ENCODE results near the gene WDFY3.

WDFY3 gene

DNA sequence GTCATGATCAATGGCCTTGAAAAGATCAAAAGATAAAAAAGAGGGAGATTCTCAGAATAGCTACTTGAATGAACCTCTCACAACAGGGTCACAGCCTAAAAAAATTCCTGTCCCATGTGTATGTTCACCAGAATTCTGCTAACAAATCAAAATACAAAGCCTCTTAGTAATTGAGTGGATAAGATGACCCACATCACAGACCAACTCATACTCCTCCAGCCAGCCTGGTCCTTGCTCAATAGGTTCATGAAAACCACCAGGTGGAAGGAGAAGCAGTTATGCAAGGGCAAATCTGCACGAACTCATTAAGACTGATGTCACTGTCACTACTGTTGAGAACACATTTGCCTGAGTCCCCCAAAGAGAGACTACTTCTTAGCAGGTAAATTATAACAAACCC lies 21.5 kb downstream of the WDFY3 start:
- DNase-seq (ENCODE audit: low read depth) = no peak

DNA sequence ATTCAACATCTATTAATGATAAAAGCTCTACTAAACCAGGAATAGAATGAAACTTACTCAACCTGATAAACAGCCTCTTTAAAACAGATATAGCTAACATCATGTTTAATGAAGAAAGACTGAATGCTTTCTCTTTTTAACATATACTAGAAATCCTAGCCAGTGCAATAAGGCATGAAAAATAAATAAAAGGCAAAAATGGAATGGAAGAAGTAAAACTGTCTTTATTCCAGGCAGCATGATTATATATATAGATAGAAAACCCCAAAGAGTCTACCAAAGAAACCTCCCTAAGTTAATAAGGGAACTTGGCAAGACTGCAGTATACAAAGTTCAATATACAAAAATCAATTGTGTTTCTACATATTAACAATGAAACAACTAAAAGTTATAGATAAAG lies 25.5 kb downstream of the WDFY3 start:
- no peak for DNase-seq (ENCODE audit: low read depth)

DNA sequence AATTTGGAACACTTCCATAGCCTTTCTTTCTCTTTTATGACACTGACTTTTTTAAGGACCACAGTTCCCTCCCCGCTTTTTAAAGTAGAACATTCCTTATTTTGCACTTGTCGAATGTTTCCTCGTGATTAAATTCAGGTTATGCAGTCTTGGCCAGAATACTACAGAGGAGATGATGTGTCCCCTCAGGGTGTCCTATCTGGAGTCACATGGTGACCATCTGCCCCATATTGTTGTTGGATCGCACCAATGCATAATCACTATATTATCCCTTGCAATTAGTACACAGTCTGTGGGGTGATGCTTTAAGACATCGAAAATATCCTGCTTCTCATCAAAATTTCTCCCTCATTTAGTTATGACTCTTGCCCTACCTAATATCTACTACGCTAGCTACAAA lies 27.4 kb downstream of the WDFY3 start:
- no peak for DNase-seq (ENCODE audit: low read depth)

DNA sequence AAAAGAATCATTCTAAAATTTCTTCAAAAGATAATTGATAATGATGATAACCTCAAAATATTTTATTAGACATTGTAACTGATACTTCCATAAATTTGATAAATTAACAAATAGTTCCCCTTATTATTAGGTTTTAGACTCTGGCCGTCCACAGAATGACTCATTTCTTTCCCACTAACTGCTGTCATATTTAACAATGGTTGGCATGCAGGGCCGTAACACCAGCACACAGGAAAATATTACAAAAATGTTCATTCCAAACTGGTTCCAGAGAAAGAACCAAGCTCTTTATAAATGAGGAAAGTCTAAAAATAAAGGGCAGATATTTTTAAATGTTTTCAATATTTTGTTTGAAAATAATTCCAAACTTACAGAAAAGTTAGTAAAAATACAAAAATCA lies 28.2 kb downstream of the WDFY3 start:
- DNase-seq (ENCODE audit: low read depth) = no peak

DNA sequence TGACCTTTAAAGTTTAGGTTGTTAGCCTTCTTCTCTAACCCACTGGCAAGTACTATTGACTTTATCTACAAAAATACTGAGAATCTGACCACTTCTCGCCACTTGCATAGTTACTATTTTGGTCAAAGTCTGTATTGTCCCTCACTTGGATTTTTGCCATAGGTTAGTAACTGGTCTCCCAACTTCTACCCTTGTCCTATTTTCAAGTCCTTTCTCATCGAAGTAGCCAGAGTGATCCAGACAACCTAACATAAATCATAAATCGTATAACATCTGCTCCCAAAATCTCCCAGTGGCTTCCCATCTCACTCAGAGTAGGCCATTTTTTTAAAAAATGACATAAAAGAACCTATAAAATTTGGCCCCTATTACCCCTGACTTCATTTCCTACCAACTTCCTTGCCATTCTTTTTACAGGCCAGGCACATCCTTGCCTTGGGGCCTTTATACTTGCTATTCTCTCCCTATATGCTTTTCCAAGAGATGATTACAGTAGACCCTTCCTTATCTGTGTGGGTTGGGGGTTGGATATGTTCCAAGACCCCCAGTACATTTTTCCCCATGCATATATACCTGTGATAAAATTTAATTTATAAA lies 29.0 kb downstream of the WDFY3 start:
- DNase-seq (ENCODE audit: low read depth) = no peak

DNA sequence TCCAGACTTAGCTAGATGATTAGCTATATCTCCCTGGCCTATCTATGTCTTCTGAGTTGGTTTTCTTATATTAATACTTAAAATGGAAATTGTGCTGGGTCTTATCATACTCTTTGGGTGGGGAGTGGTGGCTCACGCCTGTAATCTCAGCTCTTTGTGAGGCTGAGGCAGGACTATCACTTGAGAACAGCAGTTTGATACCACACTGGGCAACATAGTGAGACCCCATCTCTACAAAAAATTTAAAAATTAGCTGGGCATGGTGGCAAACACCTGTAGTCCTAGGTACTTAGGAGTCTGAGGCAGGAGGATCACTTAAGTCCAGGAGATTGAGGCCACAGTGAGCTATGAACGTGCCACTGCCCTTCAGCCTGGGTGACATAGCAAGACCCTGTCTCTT lies 30.4 kb downstream of the WDFY3 start:
- DNase-seq (ENCODE audit: low read depth) = no peak

DNA sequence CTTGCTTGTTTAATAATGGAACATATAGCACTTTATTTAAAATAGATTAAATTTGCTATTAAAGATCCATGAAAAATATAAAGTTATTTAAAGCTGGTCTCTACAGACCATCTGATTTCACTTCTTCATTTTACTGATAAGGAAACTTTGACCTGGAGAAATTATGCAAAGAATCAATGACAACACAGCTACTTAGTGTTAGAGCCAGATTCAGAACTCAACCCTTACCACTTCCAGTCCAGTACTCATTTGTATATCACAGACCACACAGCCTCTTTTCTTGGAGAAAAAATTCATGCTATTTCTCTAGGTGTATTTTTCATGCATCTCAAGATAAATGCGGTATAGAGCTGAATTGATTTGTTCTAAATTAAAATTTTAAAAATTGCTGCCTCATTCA lies 34.0 kb downstream of the WDFY3 start:
- DNase-seq (ENCODE audit: low read depth) = no peak

DNA sequence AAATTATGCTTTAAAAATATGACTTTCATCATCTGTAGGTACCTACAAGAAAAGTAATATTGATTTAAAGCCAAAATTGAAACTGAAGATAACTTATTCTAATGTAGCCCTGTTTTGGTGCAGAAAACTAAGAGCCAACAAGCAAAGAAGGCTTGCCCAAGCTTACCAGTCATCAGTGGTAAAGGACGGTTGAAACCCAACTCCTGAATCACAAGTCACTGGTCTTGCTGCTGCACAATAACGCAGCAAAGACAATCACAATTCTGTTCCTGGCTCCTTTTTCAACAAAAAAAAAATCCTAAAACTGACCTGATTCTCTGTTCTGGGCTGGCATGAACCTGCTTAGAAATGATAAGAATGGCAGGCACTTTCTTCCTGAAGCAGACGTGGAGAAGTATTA lies 34.5 kb downstream of the WDFY3 start:
- DNase-seq (ENCODE audit: low read depth) = no peak

DNA sequence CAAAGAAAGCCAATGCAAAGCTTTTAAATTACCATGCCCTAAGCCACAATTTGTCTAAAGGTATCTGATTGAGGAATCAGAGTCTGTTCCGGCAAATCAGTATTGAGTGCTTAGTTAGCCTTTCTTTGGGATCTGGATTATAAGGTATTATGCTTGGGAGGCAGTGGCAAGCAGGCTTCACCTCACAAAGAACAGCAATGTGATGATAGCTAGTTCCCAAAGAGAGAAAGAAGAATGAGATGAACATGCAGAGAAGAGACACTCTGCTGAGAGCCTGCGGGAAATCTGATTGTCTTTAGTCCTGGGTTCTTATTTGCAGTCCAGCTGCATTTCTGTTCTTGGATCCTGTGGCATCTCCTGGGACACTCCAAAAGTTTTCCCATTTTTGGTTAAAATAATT lies 35.2 kb downstream of the WDFY3 start:
- DNase-seq (ENCODE audit: low read depth) = no peak

DNA sequence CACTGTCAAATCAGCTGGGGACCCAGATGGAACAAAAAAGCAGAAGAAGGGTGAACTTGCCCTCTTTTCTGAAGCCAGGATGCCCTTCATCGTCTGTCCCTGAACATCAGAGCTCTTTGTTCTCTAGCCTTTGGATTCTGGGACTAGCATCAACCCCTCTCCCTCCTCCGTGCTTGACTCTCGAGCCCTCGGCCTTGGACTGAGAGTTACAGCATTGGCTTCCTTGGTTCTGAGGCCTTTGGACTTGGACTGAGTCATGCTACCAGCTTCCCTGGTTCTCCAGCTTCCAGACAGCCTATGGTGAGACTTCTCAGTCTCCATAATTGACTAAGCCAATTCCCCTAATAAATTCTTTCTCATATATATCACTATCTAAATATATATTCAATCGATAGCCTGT lies 38.4 kb downstream of the WDFY3 start:
- DNase-seq (ENCODE audit: low read depth) = no peak

DNA sequence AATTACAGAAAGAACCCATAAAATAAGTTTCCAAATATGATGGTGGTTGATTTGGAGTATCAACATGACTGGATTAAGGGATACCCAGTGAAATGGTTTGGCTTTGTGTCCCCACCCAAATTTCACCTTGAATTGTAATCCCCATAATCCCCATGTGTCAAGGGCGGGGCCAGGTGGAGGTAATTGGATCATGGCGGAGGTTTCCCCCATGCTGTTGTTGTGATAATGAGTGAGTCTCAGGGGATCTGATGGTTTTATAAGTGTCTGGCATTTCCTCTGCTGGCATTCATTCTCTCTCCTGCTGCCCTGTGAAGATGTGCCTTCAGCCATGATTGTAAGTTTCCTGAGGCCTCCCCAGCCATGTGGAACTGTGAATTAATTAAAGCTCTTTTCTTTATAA lies 39.1 kb downstream of the WDFY3 start:
- DNase-seq (ENCODE audit: low read depth) = no peak

DNA sequence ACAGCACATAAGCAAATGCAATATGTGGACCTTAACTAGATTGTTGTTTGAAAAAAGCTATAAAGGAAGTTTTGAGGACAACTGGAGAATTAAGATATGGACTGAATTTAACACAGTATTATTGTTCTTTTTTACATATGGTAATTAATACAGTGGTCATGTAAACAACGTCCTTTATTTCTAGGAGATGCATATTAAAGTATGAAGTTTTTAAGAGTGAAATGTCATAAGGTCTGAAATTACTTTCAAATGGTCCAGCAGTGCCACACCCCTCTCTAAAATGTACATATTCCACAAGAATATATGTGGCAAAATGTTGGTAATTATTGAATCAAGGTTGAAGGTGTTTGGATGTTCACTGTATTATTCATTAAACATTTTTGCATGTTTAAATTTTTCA lies 40.9 kb downstream of the WDFY3 start:
- DNase-seq (ENCODE audit: low read depth) = no peak

DNA sequence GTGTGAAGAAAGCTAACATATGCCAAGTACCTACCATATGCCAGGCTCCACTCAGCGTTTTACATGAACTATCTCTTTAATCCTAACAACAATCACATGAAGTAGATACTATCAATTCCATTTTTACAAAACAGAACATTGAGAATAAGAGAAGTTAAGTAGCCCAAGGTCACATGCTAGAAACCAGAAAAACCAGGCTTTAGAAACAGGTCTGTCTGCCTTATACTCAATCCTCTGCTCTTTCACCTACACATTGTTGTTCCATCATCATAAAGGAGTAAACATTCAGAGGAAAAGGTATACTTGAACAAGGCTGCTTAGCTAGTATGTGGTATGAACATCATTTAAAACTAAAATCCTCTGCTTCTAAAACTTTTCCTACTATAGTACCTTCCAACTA lies 42.1 kb downstream of the WDFY3 start:
- no peak for DNase-seq (ENCODE audit: low read depth)

DNA sequence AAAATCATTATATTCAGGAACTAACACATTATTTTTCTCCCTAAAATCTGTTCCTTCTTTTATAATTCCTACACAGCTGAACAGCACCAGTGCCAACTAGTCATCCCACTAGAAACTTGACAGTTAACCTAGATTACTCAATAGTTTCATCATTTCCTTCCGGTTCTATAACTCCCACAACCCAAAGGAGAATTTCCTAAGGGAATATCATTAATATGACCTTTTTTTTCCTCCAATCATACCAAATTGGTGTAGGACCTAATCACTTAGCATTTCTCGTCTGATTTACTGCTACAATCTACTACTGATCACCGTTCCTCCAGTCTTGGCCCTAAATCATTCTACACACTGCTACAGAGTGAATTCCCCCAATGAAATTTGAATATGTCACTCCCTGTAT lies 45.9 kb downstream of the WDFY3 start:
- DNase-seq (ENCODE audit: low read depth) = peak; percentile 42

DNA sequence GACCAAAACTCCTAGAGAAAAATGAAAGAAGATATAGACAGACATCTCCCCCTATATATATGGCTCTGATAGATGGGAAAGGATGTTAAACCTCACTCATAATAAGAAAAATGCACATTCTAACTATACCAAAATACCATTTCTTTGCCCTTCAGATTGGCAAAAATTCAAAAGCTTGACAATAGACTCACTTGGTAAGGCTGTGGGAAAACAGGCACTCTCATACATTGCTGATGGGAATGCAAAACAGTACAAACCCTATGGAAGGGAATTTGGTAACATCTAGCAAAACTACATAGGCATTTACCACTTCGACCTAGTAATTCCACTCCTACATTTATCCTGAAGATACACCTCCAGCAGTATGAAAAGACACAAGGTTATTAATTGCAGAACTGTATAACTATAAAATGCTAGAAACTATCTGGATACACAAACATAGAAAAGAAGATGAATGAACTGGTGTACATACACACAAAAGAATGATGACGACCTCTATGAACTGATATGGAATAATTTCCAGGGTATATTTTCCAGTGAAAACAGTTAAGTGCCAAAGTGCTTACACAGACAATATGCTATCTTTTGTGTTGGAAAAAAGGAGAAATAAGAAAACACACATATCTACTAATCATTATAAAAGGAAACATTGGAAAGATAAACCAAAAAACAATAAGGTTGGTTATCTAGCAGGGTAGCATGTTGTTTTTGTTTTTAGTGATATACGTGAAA lies 48.5 kb downstream of the WDFY3 start:
- DNase-seq (ENCODE audit: low read depth) = no peak

DNA sequence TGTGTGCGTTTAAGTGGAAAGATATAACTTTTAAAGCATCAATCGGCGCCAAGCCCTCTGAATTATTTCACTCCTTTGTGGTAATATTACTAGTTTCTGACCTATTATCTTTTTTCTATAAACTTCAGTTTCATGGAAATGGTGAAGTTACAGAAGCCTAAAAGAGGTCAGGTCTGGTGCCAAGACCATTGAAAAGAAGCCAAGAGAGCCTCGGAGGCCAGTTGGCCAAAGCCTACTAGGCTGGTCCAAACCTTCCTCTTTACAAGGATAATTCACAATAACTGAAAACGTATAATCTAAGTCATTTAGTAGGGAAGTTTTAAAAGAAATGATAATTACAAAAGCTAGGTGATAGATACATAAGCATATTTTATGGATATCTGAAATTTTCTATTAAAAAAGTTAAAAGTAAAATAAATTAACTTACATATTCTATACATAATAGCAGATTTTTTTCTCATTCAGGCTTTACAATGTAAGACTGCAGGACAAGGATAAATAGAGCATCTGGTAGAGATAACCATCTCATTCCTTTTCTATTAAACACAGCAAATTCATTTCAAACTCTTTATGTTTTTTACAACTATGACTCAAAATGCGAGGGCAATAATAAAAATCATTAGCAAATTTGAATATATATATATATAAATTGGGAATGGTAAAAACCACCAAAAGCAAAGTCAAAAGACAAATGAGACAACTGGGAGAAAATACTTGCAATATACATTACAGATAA lies 49.2 kb downstream of the WDFY3 start:
- DNase-seq (ENCODE audit: low read depth) = no peak

DNA sequence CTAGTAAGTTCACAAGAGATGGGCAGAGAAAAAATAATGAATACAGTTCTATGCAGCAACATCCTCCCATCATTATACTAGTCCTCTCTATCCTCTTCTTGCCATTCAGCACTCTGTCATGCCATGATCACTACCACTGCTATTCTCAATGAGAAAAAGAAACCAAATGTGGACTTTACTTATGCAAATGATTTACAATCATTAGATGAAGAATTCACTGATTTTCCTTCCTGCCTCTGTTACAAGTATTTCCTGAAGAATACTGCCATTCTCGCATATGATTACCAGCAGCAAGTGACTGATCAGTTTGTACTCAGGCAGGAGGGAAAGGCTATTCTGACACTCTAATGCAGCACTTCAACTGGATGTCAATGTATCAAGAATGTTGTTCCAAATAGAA lies 50.3 kb downstream of the WDFY3 start:
- DNase-seq (ENCODE audit: low read depth) = no peak

DNA sequence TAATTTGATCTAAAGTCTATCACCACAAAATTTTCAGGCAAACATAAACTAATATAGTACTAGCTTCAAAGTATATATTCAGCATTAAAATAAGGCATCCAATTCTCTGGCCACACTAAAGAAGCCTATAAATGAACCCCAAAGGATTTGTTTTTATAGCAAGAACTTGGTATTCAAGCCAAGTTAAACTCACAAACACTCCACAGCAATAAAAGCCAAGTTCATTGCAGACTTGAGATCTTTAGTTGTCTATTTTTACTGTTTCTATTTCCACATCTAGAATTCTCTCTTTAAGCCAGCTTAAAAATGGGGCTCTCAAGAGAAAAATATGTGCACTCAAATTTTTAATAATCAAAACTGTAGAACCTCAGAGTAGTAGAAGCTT lies 51.1 kb downstream of the WDFY3 start:
- no peak for DNase-seq (ENCODE audit: low read depth)

DNA sequence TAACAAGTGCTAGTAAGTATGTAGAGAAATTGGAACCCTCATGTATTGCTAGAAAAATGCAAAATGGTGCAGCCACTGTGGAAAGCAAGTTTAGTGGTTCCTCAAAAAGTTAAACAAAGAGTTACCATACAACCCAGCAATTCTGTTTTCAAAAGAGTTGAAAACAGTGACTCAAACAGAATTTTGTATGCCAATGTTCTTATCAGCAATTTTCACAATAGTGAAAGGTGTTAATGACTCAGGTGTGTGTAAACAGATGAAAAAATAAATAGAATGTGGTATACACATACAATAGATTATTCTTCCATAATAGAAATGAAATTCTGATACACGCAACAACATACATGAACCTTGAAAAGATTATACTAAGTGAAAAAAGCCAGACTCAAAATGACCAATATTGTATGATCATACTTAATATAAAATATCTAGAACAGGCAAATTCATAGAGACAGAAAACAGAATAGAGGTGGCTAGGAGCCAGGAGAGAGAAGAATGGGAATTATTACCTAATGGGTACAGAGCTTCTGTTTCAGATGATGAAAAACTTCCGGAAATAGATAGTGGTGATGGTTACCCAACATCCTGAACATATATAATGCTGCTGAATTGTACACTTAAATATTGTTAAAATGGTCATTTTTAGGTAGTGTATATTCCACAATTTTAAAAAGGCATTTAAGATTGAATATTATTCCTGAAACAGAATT lies 51.6 kb downstream of the WDFY3 start:
- DNase-seq (ENCODE audit: low read depth) = no peak

DNA sequence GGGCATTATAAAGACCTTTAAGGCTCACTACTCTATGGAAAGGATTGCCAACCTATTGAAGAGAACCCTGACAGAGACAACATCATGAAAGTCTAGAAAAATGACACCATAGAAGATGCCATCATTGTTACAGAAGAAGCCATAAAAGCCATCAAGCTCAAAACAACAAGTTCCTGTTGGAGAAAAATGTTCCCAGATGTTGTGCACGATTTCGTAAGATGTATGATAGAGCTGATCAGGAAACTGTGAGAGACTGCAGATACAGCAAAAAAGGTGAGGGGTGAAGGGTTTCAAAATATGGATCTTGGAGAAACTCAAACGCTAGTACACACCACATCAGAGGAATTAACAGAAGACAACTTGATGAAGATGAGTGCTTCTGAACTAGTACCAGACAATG lies 53.3 kb downstream of the WDFY3 start:
- DNase-seq (ENCODE audit: low read depth) = no peak

DNA sequence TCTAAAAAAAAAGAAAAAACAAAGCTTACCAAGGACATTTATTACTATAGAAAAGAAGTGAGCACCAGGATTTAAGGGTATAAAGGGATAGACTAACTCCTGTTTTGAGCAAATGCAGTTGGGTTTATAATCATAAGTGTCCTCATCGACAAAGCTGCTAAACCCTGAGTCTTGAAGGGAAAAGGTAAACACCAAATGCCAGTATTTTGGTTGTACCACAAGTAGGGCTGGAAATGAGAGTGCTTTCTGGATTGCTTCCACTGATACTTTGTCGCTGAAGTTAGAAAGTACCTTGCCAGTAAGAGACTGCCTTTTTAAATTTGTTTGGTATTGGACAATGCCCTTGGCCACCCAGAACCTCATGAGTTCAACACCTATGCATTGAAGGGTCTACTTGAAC lies 53.7 kb downstream of the WDFY3 start:
- no peak for DNase-seq (ENCODE audit: low read depth)

DNA sequence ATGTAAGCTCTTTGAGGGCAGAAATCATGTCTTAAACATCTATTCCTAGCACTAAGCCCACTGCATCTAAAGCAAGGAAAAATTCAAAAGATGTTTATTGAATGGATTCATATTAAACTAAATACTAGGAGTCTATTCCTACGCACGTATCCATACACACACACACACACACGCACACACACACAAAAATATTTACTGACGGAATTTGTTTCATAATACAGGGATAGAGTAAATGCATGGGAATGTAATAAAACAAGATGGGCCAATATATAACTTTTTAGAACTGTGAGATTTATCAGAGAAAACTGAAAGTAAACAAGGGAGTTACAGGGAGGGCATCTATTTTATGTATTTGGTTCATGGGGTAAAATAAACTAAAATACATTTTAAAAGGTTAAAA lies 57.6 kb downstream of the WDFY3 start:
- DNase-seq (ENCODE audit: low read depth) = no peak

DNA sequence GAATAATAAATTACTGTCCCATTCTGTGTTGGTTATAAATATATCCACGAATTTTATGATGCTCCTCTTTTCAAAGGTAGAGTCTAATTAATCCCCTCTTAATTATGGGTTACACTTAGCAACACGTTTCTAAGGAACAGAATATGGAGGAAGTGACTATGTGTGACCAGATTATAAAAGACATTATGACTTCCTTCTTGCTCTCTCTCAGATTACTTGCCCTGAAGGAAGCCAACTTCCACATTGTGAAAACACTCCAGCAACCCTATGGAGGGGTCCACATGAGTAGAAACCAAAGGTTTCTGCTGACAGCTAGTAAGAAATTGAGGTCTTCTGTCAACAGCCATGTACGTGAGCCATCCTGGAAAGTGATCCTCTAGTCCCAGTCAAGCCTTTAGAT lies 59.3 kb downstream of the WDFY3 start:
- DNase-seq (ENCODE audit: low read depth) = no peak
